ENCODE measurements around the gene SNAPIN.
A peak's percentile ranks its signal among the peaks of the same experiment; 100 is the strongest.
"Not testable (repeated sequence)": the region's sequence is repeated elsewhere in the genome, so short reads cannot be mapped to it uniquely, and the experiment has no call there.

The SNAPIN gene

DNA sequence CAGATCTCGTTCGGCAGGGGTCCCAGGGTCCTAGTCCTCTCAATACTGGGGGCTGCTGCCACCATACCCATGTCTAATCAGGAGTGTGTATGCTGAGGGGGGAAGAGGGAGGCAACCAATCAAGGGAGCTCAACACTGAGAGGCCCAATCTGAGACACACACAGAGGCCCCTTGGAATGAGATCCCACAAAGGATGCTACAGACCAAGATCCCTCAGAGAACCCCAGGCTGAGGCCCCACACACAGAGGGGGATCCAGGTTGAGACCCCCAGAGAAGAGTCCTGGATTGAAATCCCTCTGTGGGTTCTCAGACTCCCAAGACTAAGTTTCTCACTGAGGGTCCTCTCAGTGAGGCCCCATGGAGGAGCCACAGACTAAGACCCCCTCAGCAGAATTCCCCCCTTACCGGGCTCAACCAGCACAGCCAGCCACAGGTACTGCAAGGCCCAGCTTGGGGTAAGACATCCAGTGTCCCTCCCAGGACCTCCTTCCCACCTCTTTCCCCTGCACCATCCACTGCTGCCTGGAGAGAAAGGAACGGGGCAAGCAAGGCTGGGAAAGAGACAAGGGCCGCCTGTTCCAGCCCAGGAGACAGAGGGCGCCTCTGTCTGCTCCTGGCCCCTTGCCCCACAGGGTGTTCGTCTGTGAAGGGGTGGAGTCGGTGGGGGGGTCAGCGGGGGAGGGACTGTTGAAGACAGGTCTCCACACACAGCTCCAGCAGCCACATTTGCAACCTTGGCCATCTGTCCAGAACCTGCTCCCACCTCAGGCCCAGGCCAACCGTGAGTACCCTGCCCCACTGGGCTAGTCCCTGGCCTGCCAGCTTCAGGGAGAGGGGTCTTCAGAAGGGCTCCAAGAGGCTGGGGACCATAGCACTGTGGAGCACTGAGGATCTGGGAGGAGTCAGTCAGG lies 30.5 kb upstream of the SNAPIN start, which contains the start of gene S100A1:
TSS of gene S100A1 (plus strand) at position 720 of the 912 bp plus-strand sequence. CDS start 2,088 bp downstream, outside the sequence.
- no peak for DNase-seq

DNA sequence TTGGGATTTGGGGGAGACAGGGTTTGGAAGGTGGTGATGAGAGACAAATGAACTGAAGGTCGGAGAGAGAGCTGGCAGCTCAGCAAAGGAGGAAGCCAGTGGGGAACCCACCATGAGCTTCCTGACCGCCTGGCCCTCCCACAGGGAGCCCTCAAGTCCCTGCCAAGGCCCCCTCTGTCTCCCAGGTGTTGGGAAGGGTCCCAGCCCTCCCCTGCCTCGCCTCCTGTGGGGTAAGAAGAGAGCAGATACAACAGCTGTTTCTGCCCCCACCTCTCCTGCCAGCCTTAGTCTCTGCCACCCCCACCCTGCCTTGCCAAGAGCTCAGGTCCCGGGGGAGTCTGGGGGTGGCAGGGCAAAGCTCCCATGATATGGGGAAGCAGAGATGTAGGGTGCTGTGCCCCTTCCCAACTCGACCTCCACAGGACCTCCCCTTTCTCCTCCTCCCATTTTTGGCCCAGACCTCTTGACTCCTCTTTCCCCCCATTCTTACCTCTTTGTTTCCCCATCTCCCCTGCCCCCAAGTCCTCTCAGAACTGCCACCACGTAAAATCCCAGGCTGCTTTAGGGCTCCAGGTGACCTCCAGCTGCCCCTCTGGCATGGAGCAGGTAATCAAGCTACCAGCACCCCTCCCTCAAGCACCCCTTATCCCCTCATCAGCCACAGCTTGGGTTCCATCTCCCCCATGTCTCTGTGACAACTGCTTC lies 29.7 kb upstream of the SNAPIN start:
- no peak for DNase-seq

DNA sequence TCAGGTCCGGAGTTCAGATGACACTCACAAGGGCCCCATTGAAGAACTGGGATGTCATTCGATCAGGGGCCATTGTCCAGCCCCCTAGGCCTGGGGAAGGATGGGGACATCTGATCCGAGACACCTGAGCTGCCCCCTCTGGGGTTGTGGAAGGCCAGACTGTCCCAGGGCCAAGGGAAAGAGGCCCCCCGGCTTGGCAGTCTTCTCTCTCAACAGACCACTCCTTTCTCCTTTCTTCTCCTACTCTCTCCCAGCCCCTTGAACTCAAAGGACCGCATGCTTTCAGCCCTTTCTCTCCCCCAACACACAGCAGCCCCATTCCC lies 29.2 kb upstream of the SNAPIN start:
- no peak for DNase-seq

DNA sequence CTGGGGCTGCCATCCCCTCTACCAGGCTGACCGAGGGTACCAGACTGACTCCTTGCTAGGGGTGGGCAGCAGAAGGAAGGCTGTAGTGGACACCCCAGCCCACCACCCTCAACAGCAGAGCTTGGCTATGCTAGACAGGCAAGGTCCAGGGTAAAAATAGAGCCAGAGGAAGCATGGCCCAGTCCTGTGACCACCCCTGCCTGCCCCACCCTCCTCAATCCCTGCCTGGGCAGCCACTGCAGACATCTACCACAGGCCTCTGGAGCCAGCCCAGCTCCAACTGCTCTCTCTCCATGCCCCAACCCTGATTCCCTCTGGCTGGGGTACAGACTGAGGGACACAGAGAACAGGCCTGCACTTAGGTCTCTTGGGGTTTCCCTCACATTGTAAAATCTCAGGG lies 28.5 kb upstream of the SNAPIN start:
- no peak for DNase-seq

DNA sequence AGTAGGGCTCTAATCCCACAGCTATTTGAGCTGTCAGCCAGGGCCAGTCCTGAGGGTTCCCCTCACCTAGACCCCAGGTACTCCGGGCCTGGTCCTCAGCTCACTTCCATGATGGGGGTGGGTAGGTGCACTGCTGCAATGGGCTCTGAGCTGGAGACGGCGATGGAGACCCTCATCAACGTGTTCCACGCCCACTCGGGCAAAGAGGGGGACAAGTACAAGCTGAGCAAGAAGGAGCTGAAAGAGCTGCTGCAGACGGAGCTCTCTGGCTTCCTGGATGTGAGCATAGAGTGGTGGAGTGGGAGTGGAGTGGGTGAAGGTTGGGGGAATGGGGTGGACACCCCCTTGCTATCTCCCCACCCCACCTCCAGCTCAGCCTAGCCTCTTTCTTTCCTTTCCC lies 28.1 kb upstream of the SNAPIN start:
- no peak for DNase-seq

DNA sequence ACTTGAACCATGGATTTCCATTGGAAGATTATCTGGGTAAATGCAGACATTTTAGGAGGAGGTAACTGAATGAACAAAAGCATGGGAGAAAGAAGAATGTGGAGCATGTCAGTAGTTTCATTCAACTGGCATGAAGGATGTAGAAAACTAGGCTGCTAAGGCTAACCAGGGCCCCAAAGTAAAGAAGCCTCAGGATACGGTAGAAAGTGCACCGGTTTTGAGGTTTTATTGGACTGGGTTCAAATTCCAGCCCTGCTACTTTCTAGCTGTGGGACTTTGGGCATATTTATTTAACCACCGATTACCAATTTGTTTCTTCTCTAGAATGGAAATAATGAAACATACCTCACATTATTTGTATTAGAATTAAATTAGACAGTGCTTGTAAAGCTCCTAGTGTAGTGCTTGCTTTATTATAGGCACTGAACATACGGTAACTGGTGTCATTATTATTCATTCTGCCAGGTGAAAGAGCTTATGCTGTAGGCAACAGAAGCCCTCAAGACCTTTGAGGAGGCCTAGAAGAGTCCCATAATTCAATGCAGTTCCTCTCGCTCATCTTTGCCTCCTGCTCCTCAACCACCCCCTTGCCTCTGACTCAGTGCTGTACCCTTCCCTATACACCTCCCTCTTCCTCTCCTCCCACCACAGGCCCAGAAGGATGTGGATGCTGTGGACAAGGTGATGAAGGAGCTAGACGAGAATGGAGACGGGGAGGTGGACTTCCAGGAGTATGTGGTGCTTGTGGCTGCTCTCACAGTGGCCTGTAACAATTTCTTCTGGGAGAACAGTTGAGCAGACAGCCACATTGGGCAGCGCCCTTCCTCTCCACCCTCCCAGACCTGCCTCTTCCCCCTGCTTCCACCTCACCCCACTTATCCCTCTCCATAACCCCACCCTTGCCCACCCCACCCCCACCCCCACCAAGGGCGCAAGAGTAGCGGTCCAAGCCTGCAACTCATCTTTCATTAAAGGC lies 27.2 kb upstream of the SNAPIN start:
- DNase-seq = no peak

DNA sequence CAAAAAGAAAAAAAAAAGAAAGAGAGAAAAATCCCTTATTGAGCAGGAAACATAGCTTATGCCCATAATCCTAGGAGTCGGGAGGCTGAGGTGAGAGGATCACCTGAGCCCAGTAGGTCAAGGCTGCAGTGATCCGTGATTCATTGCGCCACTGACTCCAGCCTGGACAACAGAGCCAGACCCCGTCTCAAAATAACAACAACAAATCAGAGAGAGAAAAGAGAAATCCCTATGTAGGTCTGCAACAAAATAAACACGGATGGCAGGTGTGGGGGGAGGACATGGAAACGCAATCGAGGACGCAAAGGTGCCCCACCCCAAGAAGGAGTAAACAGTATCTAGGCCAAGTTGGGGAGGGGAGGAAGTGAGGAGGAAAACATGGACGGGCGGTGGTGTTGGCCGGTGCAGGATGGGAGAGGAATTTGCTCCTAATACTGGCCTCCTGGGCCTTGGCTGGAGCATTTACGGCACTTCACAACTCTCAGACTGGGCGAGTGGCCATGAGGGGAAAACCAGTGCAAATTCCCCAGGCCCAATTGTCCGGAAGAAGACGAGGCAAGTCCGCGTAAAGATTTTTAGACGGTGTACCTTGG lies 25.2 kb upstream of the SNAPIN start:
- DNase-seq = no peak

DNA sequence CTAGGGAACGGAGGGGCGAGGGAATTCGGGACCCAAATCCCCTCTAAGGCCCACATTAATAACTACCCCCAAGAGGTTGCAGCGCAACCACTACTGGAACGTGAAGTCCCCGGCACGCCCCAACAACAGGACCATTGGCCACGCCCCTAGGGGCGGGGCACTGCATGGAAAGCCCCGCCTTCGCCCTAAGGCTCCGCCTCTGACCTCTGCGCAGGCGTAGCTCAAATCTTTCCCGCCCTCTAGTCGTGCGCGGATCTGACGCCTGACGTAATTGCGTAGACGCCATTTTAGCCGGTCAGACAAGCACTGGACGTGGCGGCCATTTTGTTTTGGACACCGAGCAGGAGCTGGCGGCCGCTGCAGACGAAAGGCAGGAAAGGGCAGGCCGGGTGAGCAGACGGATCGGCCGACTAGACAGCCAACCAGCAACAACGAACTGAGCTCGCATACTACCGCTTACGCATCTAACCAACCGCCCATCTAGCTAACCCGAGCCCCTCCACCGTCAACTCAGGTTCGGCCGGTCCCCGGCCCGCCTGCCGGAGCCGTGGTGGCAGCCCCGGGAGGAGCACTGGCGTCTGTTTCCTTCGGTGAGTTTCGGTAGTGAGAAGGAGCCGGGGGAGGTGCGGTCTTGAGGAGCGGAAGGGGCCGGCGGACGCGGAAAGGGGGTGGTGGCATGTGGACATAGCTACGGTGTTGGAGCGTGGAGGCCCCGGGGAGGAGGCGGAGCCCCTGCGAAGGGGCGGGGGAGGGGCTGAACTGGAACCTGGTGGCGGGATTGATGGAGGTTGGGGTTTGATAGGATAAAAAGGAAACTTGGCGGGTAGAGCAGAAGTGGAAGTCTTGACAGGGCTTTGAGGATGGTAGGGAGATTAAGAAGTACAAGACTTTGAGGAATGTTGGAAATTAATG lies 24.5 kb upstream of the SNAPIN start, which contains the start of gene CHTOP:
TSS of gene CHTOP (plus strand) at position 313 of the 912 bp plus-strand sequence. CDS start 2,523 bp downstream, outside the sequence.
- peak; percentile 95 for DNase-seq

DNA sequence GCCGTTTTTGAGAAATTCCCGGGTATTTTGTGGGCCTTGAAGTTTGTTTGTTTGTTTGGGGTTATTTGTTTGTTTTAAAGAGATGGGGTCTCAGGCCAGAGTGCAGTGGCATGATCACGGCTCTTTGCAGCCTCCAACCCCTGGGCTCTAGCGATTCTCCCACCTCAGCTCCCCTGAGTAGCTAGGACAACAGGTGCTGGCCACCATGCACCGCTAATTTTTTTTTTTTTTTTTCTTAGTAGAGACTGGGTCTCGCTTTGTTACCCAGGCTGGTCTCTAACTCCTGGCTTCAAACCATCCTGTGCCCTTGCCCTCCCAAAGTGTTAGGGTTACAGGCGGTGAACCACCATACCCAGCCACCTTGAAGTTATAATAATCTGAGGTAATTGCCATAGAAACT lies 22.6 kb upstream of the SNAPIN start:
- DNase-seq = no peak

DNA sequence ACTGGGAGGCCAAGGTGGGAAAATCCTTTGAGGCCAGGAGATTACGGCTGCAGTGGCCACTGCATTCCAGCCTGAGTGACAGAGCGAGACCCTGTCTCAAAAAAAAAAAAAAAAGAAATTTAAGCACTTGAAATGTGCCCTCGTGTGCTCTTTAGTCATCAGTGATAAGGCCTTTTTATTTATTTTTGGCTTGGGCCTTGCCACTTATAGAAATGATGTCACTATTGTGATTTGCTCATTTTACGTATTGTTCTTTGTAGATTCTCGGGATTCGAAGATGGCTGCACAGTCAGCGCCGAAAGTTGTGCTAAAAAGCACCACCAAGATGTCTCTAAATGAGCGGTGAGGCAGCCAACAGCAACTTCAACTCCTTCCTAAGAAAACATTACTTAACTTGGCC lies 22.2 kb upstream of the SNAPIN start:
- no peak for DNase-seq

DNA sequence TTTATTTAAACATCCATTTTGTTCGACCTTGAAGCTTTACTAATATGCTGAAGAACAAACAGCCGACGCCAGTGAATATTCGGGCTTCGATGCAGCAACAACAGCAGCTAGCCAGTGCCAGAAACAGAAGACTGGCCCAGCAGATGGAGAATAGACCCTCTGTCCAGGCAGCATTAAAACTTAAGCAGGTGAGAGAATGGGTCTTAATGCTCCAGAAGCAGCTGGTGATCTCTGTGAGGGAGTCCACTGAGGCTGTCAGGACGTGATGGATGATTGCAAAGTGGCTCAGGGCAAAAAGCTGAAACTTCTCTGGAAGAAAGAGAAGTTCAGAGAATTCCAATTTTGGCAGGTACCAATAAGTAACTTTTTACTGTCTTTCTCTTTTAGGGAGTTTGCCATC lies 20.2 kb upstream of the SNAPIN start:
- DNase-seq = no peak

DNA sequence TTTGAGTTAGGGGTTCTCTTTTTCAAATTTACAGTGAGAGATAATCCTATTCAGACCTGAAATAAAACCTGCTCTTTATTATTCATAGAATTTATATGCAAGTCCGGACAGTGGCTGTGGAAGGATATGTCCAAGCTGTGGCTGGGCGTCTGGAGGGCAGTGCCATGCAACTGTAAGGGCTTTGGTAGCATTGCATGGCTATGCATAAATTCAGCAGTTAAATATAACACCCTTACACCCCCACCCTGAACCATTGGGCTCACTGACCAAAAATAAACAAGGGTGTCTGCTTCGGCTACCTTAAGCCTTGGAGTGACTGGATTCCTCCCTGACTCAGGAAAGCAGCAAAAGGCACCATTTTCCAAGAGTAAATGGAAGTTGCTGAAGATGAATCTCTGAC lies 19.2 kb upstream of the SNAPIN start:
- DNase-seq = no peak

DNA sequence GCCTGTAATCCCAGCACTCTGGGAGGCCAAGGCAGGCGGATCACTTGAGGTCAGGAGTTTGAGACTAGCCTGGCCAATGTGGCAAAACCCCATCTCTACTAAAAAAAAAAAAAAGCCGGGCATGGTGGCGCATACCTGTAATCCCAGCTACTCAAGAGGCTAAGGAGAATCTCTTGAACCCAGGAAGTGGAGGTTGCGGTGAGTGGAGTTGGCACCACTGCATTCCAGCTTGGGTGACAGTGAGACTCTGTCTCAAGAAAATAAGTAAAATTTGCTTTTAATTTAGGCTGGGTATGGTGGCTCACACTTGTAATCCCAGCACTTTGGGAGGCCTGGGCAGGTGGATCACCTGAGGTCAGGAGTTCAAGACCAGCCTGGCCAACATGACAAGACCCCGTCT lies 18.3 kb upstream of the SNAPIN start:
- DNase-seq = not testable (repeated sequence)

DNA sequence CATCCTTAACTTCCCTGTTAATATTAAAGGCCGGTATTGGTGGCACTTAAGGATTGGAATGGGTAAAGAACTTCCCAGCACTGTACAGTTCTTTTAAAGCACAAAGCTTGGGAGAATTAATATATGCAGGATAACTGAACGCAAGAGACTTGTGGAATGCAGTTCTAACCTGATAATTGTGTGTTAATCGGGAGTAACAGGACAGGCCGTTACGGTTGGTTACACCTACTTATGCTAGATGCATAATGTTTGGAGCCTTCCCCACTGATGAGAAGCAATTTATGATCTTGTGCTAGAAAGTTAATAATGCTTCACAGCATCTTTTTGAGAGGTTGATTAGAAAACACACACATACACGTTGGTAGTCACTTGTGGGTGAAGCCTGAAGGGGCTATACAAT lies 17.6 kb upstream of the SNAPIN start:
- no peak for DNase-seq

DNA sequence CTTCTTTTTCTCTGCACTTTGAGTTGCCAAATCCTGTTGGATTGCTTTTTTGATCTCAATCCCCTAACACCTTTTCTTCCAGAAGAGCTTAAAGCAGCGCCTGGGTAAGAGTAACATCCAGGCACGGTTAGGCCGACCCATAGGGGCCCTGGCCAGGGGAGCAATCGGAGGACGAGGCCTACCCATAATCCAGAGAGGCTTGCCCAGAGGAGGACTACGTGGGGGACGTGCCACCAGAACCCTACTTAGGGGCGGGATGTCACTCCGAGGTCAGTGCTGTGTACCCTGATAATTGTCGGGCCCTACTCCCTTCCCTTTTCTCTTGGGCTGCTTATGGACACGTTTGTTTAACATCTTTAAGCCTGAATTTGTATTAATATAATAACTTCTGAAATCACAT lies 16.3 kb upstream of the SNAPIN start:
- DNase-seq = no peak

DNA sequence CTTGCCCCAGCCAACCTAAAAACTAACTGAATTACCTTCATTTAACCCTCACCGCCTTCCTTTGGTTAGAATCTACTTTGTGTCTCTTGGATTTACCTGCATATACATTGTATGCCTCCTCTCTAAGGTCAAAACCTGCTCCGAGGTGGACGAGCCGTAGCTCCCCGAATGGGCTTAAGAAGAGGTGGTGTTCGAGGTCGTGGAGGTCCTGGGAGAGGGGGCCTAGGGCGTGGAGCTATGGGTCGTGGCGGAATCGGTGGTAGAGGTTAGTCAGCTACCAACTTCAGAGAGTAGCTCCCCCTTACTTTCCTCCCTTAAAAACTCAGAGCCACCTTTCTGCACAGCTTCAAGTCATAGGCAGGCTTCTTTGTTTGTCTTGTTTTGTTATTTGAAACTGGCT lies 15.4 kb upstream of the SNAPIN start:
- DNase-seq = no peak

DNA sequence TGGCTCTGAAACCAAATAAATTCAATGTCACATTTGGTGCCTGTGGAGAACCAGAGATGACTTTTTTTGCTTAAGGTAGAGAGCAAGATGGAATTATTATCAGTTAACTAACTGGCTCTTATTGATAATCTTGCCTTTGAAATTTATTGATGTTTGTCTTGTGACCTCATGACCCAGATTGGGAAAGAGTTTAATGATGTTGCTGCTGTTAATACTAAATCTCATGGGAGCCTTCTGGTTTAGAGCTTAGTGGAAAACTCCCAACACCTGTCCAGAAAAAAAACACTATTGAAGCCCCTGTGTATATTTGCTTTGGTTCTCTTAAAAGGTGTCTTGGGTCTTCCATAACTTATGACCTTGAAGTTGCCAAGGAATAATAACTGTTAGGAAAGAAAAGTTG lies 14.7 kb upstream of the SNAPIN start:
- no peak for DNase-seq

DNA sequence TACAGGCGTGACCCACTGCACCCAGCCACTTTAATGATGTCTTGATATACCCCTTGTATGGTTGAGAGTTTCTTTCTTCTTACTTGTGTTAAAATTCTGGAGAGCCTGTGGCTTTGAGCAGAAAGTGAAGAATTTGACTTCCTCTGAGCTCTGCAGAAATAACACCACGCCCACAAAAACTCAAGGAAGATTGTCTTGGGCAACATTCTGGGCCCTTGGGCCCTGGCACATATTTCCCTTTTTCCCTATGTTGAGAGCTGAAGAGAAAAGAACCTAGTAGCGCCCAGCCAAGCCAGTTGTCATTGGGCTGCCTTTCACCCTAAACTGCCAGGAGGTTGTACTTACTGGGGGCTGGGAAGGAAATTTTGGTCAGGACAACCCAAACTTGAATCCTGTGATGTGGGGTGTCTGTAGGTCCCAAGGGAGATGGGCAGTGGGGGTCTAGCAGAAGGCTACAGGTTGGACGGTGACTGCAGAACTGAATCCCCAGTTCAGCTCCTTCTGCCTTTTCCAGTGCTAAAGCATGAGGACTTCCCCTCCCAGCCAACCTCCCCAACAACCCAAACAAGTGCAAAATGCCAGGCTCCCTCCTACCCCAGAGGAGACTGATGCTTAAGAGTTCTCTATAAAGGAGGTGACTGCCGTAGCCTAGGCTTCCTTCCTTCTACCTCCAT lies 11.7 kb upstream of the SNAPIN start:
- no peak for DNase-seq

DNA sequence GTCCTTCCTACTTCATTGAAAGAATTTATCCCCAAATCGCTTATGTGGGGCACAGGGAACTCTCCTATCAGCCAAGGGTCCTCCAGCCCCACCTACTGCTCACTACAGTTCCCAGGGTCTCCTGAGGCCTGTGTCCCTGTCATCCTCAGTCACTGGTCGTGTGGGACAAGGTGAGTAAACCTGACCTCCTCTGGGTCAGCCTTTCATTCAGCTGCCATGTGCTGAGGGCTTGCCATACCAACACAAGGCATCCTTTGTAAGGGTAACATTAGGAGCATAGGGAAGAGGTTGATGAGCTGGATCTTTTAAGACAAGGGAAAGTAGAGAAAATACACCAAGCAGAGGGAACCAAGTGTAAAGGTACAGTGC lies 11.2 kb upstream of the SNAPIN start:
- DNase-seq = no peak

DNA sequence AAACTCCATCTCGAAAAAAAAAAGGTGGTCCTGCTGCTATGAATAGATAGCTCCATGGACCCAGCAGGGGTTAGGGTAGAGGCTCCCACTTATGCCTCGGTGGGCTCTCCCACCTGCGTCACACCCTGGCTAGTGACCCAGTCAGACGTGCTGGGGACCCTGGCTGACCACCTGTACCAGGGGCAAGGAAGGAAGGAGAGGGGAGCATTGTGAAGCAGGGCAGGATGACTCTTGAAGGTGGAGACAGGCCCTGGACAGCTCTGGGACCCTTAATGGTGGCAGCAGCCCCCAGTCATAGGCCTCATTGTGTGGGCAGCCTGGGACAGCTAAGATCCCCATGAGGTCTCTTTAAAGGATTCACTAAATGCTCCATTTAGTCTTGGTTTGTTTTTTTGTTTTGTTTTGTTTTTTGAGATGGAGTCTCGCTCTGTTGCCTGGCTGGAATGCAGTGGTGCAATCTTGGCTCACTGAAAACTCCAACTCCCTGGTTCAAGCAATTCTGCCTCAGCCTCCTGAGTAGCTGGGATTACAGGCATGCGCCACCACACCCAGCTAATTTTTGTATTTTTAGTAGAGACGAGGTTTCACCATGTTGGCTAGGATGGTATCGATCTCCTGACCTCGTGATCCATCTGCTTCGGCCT lies 10.4 kb upstream of the SNAPIN start:
- DNase-seq = no peak

All from NCI-H2171 (cell line).